Mucosa of gallbladder (tissue), 1 donor: ENCODE data around the gene SH3GLB2. TPM values are rescaled to one million over a fixed set of nuclear protein-coding genes. Genes with fewer than 3 reads are reported as not detected.

ENCODE experiments used
- DNase-seq: peaks from one replicate; pipeline ENCODE4 v3.0.0-alpha.2; 2020; ENCODE audit warnings: low spot score
- total RNA-seq: library from RNA; stranded (reverse); gene quantifications from one replicate; pipeline ENCODE4 v1.2.1, GENCODE V29; 2021
- donor health status: DM: no; HTN: no; CAD: no.

The SH3GLB2 gene
- 186 TPM for total RNA-seq

GRCh38 chr9:129028192-129028966, at the start of gene SH3GLB2:
Gene SH3GLB2 (minus strand): TSS chr9:129028331. CDS start chr9:129028154, 177 bp downstream.
- peak; percentile 95 for DNase-seq

- DNase-seq, result no peak
Measured at GRCh38 chr9:129077236-129077635, 49.1 kb upstream of the SH3GLB2 start.

DNA sequence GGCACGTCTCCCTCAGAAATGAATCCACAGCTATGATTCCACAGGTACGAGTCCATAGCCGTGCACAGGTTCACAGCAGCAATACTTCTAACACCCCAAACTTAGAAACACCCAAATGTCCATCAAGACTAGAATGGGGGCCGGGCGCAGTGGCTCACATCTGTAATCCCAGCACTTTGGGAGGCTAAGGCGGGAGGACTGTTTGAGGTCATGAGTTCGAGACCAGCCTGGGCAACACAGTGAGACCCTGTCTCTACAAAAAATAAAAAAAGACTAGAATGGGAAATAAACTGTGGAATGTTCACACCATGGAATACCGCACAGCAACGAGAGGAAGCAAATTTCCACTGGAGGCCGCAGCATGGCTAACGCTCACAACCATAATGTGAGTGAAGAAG, 48.5 kb upstream of the SH3GLB2 start:
- DNase-seq, result no peak

- DNase-seq, result no peak
Measured at GRCh38 chr9:129075996-129076639, 48.0 kb upstream of the SH3GLB2 start.

- no peak for DNase-seq
Measured at GRCh38 chr9:129074106-129074505, 46.0 kb upstream of the SH3GLB2 start.

- DNase-seq, result no peak
Measured at GRCh38 chr9:129073404-129073803, 45.3 kb upstream of the SH3GLB2 start.

DNA sequence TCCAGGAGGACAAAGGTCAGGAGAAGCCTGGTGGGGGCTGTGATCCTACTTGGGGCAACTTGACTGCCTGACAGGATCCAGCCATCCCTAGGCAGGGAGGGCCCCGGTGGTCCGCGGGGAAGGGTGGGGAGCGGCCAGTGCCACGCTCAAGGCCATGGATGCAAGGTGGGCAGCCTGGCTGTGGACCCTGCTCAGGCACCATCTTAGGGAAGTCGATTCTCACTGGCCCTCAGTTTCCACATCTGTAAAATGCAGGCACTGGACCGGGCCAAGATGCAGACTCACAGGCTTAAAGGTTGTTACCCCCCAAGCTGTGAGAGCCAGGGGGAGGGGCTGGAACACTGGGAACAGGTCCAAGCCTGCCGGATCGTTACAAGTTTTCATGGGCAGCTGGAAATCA, 44.0 kb upstream of the SH3GLB2 start:
- no peak for DNase-seq

DNA sequence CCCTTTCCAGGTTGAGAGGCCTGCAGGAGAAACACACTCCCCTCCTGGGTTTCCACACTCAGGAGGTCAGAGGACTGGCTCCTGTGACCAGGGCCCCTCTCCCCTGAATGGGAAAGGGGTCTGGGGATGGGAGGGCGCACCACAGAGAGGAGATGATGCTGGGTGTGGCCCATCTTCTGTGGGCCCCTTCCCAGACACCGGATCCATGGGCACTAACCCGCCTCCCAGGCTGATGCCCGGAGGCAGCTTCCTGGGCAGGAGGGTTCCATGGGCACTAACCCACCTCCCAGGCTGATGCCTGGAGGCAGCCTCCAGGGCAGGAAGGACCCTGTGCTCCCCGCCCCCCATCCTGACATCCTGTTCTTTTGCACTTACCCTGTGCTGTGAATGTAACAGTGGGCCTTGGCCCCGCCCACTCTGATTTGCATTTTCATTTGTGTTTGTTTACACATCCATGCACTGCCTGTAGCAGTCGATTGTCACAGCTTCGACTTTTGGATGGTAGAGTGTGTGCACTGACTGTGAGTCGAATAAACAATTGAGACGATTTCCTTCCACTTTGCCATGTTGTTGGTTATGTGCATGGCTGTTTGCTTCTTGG, 43.5 kb upstream of the SH3GLB2 start:
- DNase-seq, result peak; percentile 31

GRCh38 chr9:129070696-129071525, 42.8 kb upstream of the SH3GLB2 start:
- DNase-seq, result no peak

GRCh38 chr9:129069862-129070641, 41.9 kb upstream of the SH3GLB2 start:
- no peak for DNase-seq

DNA sequence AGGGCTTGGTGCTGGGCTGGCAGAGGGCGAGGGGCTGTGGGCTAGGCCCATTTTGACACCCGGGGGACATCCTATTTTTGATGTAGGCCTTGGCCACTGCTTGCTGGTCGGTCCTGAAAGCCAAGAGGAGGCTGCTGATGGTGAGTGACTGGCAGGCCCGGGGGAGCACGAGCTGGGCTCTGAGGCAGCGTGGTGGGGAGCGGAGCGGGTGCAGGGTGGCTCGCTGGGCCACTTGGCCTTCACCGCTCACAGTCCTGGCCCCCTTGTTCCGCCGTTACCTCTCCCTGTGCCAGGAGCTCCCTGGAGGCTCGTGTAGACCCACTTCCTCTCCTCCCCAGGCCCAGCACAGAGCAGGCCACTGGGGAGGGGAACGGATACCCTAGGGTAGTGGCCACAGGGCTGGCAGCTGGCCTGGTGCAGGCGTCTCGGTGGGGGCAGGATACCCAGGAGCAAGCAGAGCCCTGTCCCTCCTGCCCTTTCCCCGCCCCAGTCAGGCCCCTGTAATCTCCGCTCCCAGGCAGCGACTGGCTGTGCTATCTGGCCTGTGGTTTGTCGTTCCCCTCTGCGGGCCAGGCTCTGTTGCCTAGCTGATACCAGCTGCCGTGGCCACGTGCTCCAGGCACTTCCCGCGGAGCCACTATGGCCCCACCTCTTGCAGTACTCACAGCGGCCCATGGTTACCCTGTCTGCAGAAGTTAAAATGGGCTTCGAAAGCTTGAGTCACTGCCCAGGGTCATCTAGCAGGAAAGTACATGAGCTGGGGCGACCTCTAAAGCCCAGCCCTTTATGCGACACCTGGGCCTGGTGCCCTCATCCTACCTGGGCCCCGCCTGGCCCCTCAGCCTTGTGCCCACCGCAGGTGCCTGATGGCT, 41.1 kb upstream of the SH3GLB2 start:
- DNase-seq, result peak; percentile 80

DNA sequence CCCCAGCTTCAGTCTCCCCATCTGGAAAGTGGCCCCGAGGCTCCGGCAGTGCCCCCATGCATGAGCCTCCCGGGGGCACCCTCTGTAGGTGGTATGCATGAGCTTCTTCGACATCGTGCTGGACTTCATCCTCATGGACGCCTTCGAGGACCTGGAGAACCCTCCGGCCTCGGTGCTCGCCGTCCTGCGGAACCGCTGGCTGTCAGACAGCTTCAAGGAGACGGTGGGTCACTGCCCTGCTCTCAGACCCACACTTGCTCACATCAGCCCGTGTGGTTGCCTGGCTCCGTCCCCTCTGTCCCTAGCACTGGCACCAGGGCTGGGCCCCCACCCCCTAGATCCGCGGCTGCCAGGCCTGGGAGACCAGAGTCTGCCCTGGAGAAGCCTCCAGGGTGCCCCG, 40.0 kb upstream of the SH3GLB2 start:
- no peak for DNase-seq

GRCh38 chr9:129064499-129064908, 36.4 kb upstream of the SH3GLB2 start:
- DNase-seq, result no peak

DNA sequence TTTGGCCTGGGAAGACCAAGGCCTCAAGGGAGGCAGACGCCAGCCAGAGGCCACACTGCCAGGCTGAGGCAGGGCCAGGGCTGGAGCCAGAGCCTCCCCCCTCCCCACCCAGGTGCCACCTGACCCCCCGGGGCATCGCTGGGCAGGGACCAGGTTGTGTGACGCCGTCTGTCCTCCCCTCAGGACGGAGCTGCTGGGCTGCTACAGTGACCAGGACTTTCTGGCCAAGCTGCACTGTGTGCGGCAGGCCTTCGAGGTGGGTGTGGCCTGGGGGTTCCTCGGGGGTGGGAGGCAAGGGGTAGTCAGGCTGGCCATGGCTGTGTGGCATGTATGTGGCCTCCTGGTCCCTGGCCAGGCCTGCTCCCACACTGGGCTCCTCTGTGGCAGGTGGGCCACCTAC, 34.9 kb upstream of the SH3GLB2 start:
- no peak for DNase-seq

- DNase-seq, result no peak
Measured at GRCh38 chr9:129060991-129061390, 32.9 kb upstream of the SH3GLB2 start.

- DNase-seq, result no peak
Measured at GRCh38 chr9:129059796-129060785, 32.0 kb upstream of the SH3GLB2 start.

GRCh38 chr9:129058965-129059795, 31.0 kb upstream of the SH3GLB2 start:
- DNase-seq, result no peak
